Neural cell (in vitro differentiated cells): ENCODE measurements around the gene PATL2. TPM values are rescaled to one million over a fixed set of nuclear protein-coding genes. Genes with fewer than 3 reads are reported as not detected.
"Not testable (repeated sequence)": the region's sequence is repeated elsewhere in the genome, so short reads cannot be mapped to it uniquely, and the experiment has no call there.

Source experiments
- H2AFZ ChIP-seq: fragments of 200-600, 300-800 bp; sonication (generic), shearing (Covaris generic); 2 replicates; pipeline ENCODE4 v1.6.0; 2014; ENCODE audit warnings: low read depth, mild to moderate bottlenecking, antibody characterized with exemption, low read length, moderate library complexity
- H3F3A ChIP-seq: fragments of 200-600 bp; shearing (Covaris generic); 2 replicates; pipeline ENCODE4 v1.6.1; 2016; ENCODE audit warnings: mild to moderate bottlenecking, moderate library complexity, mixed read lengths, antibody characterized with exemption, low read length; ENCODE audit not compliant: insufficient read depth, poor library complexity, severe bottlenecking
- H3K27ac ChIP-seq: fragments of 200-600, 300-800 bp; sonication (generic), shearing (Covaris generic); 2 replicates; pipeline ENCODE4 v1.5.1; 2014; ENCODE audit warnings: mild to moderate bottlenecking, low read length, moderate library complexity
- H3K27me3 ChIP-seq: fragments of 300-800, 200-600 bp; sonication (generic), shearing (Covaris generic); 2 replicates; pipeline ENCODE4 v1.6.0; 2014; ENCODE audit warnings: mild to moderate bottlenecking, low read depth, low read length, moderate library complexity; ENCODE audit not compliant: insufficient read depth
- H3K36me3 ChIP-seq: fragments of 300-800, 200-600 bp; sonication (generic), shearing (Covaris generic); 2 replicates; pipeline ENCODE4 v1.5.1; 2014; ENCODE audit warnings: mild to moderate bottlenecking, antibody characterized with exemption, low read length, moderate library complexity; ENCODE audit not compliant: insufficient read depth
- H3K4me2 ChIP-seq: fragments of 300-800, 200-600 bp; sonication (generic), shearing (Covaris generic); 2 replicates; pipeline ENCODE4 v1.6.0; 2014; ENCODE audit warnings: mild to moderate bottlenecking, low read length
- H3K4me3 ChIP-seq: fragments of 300-800, 200-600 bp; sonication (generic), shearing (Covaris generic); 2 replicates; pipeline ENCODE4 v1.5.1; 2014; ENCODE audit warnings: mild to moderate bottlenecking, low read length, moderate library complexity
- H3K79me2 ChIP-seq: fragments of 200-600 bp; shearing (Covaris generic); replicated peaks from 2 replicates; pipeline ENCODE4 v1.6.0; 2014; ENCODE audit warnings: mild to moderate bottlenecking, low read length, moderate library complexity; ENCODE audit not compliant: insufficient read depth
- H3K9ac ChIP-seq: fragments of 300-800, 200-600 bp; sonication (generic), shearing (Covaris generic); 2 replicates; pipeline ENCODE4 v1.6.1; 2016; ENCODE audit warnings: mild to moderate bottlenecking, low read length, mixed read lengths
- H3K9me2 ChIP-seq: fragments of 200-600 bp; shearing (Covaris generic); 2 replicates; pipeline ENCODE4 v1.6.1; 2016; ENCODE audit warnings: mild to moderate bottlenecking, low read length, mixed read lengths; ENCODE audit not compliant: insufficient read depth
- H3K9me3 ChIP-seq: fragments of 200-600, 300-800 bp; sonication (generic), shearing (Covaris generic); 2 replicates; pipeline ENCODE4 v1.6.1; 2016; ENCODE audit warnings: mild to moderate bottlenecking, mixed run types, low read length, moderate library complexity, mixed read lengths
- H4K20me1 ChIP-seq: fragments of 200-600 bp; shearing (Covaris generic); 2 replicates; pipeline ENCODE4 v1.6.1; 2016; ENCODE audit warnings: mild to moderate bottlenecking, mixed run types; ENCODE audit not compliant: insufficient read depth
- EP300 ChIP-seq: fragments of 450-650 bp; conservative IDR thresholded peaks from 2 replicates; pipeline ENCODE4 v1.6.1; 2014; ENCODE audit warnings: antibody characterized with exemption, mild to moderate bottlenecking, moderate library complexity; ENCODE audit not compliant: poor library complexity, severe bottlenecking
- EZH2 ChIP-seq: fragments of 200-600, 300-800 bp; shearing (Covaris generic), sonication (generic); IDR thresholded peaks from 2 replicates; pipeline ENCODE4 v1.6.1; 2014; ENCODE audit warnings: antibody characterized with exemption, low read length, borderline replicate concordance, mild to moderate bottlenecking; ENCODE audit not compliant: insufficient read depth, poor library complexity, severe bottlenecking
- MXI1 ChIP-seq: fragments of 450-650 bp; conservative IDR thresholded peaks from 2 replicates; pipeline ENCODE4 v1.6.1; 2014; ENCODE audit warnings: antibody characterized with exemption, mild to moderate bottlenecking; ENCODE audit not compliant: poor library complexity, severe bottlenecking
- POLR2AphosphoS5 ChIP-seq: IDR thresholded peaks from 2 replicates; pipeline ENCODE4 v1.6.1; 2012
- RAD21 ChIP-seq: fragments of 450-650 bp; conservative IDR thresholded peaks from 2 replicates; pipeline ENCODE4 v1.6.1; 2014; ENCODE audit warnings: antibody characterized with exemption, mild to moderate bottlenecking, moderate library complexity
- SMC3 ChIP-seq: fragments of 450-650 bp; conservative IDR thresholded peaks from 2 replicates; pipeline ENCODE4 v1.6.1; 2014; ENCODE audit warnings: antibody characterized with exemption, mild to moderate bottlenecking, moderate library complexity; ENCODE audit not compliant: poor library complexity
- TAF1 ChIP-seq: IDR thresholded peaks from 2 replicates; pipeline ENCODE4 v1.6.1; 2012; ENCODE audit warnings: low read depth
- polyA plus RNA-seq: library from polyadenylated mRNA; depleted of rRNA; stranded (reverse); fragments of >200 nt; gene quantifications from 2 replicates; pipeline ENCODE4 v1.2.3, GENCODE V29; 2014
- TF ChIP-seq, protein P1 (sequence below): IDR thresholded peaks from 2 replicates; pipeline ENCODE4 v1.6.1; 2012; ENCODE audit warnings: borderline replicate concordance
- TF ChIP-seq, protein P2 (sequence below): fragments of 450-650 bp; IDR thresholded peaks from 2 replicates; pipeline ENCODE4 v1.5.1; 2014; ENCODE audit warnings: antibody characterized with exemption, mild to moderate bottlenecking, moderate library complexity; ENCODE audit not compliant: poor library complexity, severe bottlenecking

PATL2 gene
- polyA plus RNA-seq, 1 donor from 2014 or later = not detected

DNA sequence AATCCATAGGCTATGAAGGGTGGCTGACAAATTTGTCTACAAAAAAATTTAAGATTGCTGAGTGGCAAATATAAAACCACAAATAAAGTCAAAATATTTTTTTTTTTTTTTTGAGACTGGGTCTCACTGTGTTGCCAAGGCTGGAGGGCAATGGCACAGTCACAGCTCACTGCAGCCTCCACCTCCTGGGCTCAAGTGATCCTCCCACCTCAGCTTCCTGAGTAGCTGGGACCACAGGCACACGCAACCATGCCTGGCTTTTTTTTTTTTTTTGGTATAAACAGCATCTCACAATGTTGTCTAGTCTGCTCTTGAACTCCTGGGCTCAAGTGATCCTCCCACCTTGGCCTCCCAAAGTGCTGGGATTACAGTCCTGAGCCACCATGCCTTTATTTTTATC, 20.9 kb downstream of the PATL2 start:
- not testable (repeated sequence) for H3K9me2 ChIP-seq, H3K79me2 ChIP-seq, H3K27ac ChIP-seq, H3K27me3 ChIP-seq, H3K4me2 ChIP-seq, H3K4me3 ChIP-seq, H3F3A ChIP-seq, H2AFZ ChIP-seq, H3K9ac ChIP-seq, H4K20me1 ChIP-seq, H3K9me3 ChIP-seq, H3K36me3 ChIP-seq

DNA sequence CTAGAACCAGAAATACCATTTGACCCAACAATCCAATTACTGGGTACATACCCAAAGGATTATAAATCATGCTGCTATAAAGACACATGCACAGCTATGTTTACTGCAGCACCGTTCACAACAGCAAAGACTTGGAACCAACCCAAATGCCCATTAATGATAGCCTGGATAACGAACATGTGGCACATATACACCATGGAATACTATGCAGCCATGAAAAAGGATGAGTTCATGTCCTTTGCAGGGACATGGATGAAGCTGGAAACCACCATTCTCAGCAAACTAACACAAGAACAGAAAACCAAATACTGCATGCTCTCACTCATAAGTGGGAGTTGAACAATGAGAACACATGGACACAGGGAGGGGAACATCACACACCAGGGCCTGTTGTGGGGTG, 21.8 kb downstream of the PATL2 start:
- H3K79me2 ChIP-seq, H3K27ac ChIP-seq, H3K36me3 ChIP-seq, H3K9me3 ChIP-seq, H4K20me1 ChIP-seq, H3K27me3 ChIP-seq, H3K9me2 ChIP-seq, H2AFZ ChIP-seq, H3K4me3 ChIP-seq, H3K4me2 ChIP-seq, H3K9ac ChIP-seq, H3F3A ChIP-seq: not testable (repeated sequence)

DNA sequence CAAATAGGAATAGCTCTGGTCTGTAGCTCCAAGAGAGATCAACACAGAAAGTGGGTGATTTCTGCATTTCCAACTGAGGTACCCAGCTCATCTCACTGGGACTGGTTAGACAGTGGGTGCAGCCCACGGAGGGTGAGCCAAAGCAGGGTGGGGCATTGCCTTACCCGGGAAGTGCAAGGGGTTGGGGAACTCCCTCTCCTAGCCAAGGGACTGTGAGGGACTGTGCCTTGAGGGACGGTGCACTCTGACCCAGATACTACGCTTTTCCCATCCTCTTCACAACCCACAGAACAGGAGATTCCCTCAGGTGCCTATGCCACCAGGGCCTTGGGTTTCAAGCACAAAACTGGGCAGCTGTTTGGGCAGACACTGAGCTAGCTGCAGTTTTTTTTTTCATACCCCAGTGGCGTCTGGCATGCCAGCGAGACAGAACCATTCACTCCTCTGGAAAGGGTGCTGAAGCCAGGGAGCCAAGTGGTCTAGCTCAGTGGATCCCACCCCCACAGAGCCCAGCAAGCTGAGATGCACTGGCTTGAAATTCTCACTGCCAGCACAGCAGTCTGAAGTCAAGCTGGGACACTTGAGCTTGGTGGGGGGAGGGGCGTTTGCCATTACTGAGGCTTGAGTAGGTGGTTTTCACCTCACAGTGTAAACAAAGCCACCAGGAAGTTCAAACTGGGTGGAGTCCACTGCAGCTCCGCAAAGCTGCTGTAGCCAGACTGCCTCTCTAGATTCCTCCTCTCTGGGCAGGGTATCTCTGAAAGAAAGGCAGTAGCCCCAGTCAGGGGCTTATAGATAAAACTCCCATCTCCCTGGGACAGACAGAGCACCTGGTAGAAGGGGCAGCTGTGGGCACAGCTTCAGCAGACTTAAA, 28.1 kb downstream of the PATL2 start:
- not testable (repeated sequence) for H3K9ac ChIP-seq, H3K27ac ChIP-seq, H3K36me3 ChIP-seq, H3K4me2 ChIP-seq, H3K27me3 ChIP-seq, H3K4me3 ChIP-seq, H2AFZ ChIP-seq, H3K9me2 ChIP-seq, H3F3A ChIP-seq, H3K79me2 ChIP-seq, H3K9me3 ChIP-seq, H4K20me1 ChIP-seq

DNA sequence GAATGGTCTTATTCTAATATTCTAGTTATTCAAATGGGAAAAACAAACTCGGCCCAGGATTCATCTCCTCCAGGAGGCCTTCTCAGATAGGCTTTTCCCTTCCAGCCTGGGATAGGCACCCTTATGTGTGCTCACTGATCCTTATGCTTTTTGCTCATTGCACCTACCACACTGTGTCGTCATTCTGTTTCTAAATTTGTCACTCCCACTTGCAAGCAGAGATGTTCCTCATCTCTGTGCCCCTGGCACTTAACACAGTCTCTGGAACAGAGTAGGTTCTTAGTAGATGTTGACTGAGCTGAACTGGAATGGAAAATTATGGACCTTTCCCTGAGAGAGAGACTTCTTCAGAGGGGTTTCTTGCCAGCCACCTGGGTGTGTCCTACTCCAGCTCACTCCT, 28.9 kb downstream of the PATL2 start:
- TF ChIP-seq RAD21 (no peak), SMC3 (no peak), POLR2AphosphoS5 (no peak), EZH2 (no peak), TAF1 (no peak), MXI1 (no peak), EP300 (no peak)
- TF ChIP-seq, protein P1, sequence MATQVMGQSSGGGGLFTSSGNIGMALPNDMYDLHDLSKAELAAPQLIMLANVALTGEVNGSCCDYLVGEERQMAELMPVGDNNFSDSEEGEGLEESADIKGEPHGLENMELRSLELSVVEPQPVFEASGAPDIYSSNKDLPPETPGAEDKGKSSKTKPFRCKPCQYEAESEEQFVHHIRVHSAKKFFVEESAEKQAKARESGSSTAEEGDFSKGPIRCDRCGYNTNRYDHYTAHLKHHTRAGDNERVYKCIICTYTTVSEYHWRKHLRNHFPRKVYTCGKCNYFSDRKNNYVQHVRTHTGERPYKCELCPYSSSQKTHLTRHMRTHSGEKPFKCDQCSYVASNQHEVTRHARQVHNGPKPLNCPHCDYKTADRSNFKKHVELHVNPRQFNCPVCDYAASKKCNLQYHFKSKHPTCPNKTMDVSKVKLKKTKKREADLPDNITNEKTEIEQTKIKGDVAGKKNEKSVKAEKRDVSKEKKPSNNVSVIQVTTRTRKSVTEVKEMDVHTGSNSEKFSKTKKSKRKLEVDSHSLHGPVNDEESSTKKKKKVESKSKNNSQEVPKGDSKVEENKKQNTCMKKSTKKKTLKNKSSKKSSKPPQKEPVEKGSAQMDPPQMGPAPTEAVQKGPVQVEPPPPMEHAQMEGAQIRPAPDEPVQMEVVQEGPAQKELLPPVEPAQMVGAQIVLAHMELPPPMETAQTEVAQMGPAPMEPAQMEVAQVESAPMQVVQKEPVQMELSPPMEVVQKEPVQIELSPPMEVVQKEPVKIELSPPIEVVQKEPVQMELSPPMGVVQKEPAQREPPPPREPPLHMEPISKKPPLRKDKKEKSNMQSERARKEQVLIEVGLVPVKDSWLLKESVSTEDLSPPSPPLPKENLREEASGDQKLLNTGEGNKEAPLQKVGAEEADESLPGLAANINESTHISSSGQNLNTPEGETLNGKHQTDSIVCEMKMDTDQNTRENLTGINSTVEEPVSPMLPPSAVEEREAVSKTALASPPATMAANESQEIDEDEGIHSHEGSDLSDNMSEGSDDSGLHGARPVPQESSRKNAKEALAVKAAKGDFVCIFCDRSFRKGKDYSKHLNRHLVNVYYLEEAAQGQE = no peak
- TF ChIP-seq, protein P2, sequence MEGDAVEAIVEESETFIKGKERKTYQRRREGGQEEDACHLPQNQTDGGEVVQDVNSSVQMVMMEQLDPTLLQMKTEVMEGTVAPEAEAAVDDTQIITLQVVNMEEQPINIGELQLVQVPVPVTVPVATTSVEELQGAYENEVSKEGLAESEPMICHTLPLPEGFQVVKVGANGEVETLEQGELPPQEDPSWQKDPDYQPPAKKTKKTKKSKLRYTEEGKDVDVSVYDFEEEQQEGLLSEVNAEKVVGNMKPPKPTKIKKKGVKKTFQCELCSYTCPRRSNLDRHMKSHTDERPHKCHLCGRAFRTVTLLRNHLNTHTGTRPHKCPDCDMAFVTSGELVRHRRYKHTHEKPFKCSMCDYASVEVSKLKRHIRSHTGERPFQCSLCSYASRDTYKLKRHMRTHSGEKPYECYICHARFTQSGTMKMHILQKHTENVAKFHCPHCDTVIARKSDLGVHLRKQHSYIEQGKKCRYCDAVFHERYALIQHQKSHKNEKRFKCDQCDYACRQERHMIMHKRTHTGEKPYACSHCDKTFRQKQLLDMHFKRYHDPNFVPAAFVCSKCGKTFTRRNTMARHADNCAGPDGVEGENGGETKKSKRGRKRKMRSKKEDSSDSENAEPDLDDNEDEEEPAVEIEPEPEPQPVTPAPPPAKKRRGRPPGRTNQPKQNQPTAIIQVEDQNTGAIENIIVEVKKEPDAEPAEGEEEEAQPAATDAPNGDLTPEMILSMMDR = no peak
- Histone ChIP-seq H3K79me2 (no peaks in the 10 kb centered on the region), H3K36me3 (no peaks in the 10 kb centered on the region), H2AFZ (no peak overlapping the region), H3K9me2 (no peaks in the 10 kb centered on the region), H3K27ac (no peak overlapping the region), H3F3A (no peaks in the 10 kb centered on the region), H3K4me2 (no peak overlapping the region), H4K20me1 (no peaks in the 10 kb centered on the region), H3K9me3 (no peaks in the 10 kb centered on the region), H3K27me3 (no peaks in the 10 kb centered on the region), H3K4me3 (no peak overlapping the region), H3K9ac (no peak overlapping the region)
